ENCODE measurements around the gene WDR72.

Gene WDR72

GRCh38 chr15:53527996-53528395, 231.5 kb downstream of the WDR72 start:
- Histone ChIP-seq H3K9ac (ENCODE audit: low read length) (no peak overlapping the region), H3K4me3 (ENCODE audit: low read depth in 1 of 2, low read length in 2 of 2) (no peak overlapping the region), H3K27ac (ENCODE audit: low read depth, low read length) (no peak overlapping the region), H3K9me3 (ENCODE audit: low read length) (no peaks in the 10 kb centered on the region), H3K36me3 (ENCODE audit: insufficient read depth, low read length) (no peaks in the 10 kb centered on the region), H3K4me1 (ENCODE audit: insufficient read depth, low read length) (no peaks in the 10 kb centered on the region), H3K27me3 (ENCODE audit: control insufficient read depth in 1 of 2, insufficient read depth in 2 of 2, low read length in 2 of 2) (no peaks in the 10 kb centered on the region)

DNA sequence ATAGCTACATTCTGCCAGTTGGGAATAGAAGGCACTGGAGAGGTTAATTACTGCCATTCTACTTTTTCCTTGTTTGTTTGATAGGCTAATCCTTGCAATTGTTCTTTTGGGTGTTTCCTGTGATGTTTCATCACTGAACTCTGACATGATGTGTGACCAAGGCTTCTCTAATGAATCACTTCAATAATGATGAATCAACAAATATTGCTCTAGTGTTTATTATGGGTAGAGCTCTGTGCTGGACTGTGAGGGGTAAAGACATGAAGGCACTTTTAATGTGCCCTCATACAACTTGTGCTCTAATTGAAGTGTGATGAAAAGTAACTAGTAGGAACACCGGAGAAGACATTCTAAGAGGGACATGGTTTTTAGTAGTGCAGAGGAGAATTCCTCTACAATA, 233.6 kb downstream of the WDR72 start:
- H3K27me3 ChIP-seq (ENCODE audit: control insufficient read depth in 1 of 2, insufficient read depth in 2 of 2, low read length in 2 of 2) = no peaks in the 10 kb centered on the region
- no peak overlapping the region for H3K4me3 ChIP-seq (ENCODE audit: low read depth in 1 of 2, low read length in 2 of 2)
- H3K36me3 ChIP-seq (ENCODE audit: insufficient read depth, low read length) = no peaks in the 10 kb centered on the region
- H3K4me1 ChIP-seq (ENCODE audit: insufficient read depth, low read length) = no peaks in the 10 kb centered on the region
- no peak overlapping the region for H3K27ac ChIP-seq (ENCODE audit: low read depth, low read length)
- H3K9me3 ChIP-seq (ENCODE audit: low read length) = no peaks in the 10 kb centered on the region
- H3K9ac ChIP-seq (ENCODE audit: low read length) = no peak overlapping the region

DNA sequence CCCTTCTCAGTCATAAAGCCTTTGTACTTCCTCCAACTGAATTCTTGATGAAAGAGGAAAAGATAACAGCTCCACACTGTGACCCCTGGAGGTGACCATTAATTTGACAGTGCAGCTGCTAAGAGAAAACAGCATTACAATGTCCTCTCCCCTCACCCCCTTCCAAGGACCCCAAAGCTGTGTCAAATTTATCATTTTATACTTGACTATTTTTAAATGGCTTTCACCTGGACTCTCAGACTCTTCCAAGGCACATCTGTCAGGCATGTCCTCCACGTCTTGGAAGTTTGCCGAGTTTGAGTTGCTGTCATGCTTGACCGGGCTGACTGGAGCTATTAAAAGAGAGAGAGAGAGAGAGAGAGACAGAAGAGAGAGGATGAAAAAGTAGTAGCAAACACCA, 236.5 kb downstream of the WDR72 start:
- H3K36me3 ChIP-seq (ENCODE audit: insufficient read depth, low read length) = no peaks in the 10 kb centered on the region
- H3K9me3 ChIP-seq (ENCODE audit: low read length) = no peaks in the 10 kb centered on the region
- no peaks in the 10 kb centered on the region for H3K4me1 ChIP-seq (ENCODE audit: insufficient read depth, low read length)
- no peaks in the 10 kb centered on the region for H3K27me3 ChIP-seq (ENCODE audit: control insufficient read depth in 1 of 2, insufficient read depth in 2 of 2, low read length in 2 of 2)
- no peak overlapping the region for H3K9ac ChIP-seq (ENCODE audit: low read length)
- no peak overlapping the region for H3K4me3 ChIP-seq (ENCODE audit: low read depth in 1 of 2, low read length in 2 of 2)
- no peak overlapping the region for H3K27ac ChIP-seq (ENCODE audit: low read depth, low read length)

- Histone ChIP-seq H3K27ac (ENCODE audit: low read depth, low read length) (no peak overlapping the region), H3K9ac (ENCODE audit: low read length) (no peak overlapping the region), H3K9me3 (ENCODE audit: low read length) (no peaks in the 10 kb centered on the region), H3K4me3 (ENCODE audit: low read depth in 1 of 2, low read length in 2 of 2) (no peak overlapping the region), H3K36me3 (ENCODE audit: insufficient read depth, low read length) (no peaks in the 10 kb centered on the region), H3K27me3 (ENCODE audit: control insufficient read depth in 1 of 2, insufficient read depth in 2 of 2, low read length in 2 of 2) (no peaks in the 10 kb centered on the region), H3K4me1 (ENCODE audit: insufficient read depth, low read length) (no peaks in the 10 kb centered on the region)
Measured at GRCh38 chr15:53520996-53521395, 238.5 kb downstream of the WDR72 start.

DNA sequence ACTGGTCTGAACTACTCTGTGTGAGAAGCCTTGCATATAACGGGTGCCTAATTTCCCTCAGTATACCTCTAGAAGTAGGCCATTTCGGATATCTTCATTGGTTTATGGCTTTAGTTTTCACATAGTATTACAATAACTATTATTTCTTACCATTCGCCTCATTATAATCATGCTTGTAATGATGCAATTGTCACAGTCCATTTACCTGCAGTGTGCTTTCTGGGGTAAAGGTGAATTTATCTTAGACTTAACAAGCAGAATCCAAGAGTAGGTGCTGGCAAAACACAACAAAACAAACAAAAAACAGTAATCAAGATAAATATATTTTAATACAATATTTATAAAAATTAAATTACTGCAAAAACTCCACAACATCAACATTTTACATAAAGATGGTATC, 246.0 kb downstream of the WDR72 start:
- no peaks in the 10 kb centered on the region for H3K4me1 ChIP-seq (ENCODE audit: insufficient read depth, low read length)
- H3K27ac ChIP-seq (ENCODE audit: low read depth, low read length) = no peak overlapping the region
- no peaks in the 10 kb centered on the region for H3K36me3 ChIP-seq (ENCODE audit: insufficient read depth, low read length)
- H3K4me3 ChIP-seq (ENCODE audit: low read depth in 1 of 2, low read length in 2 of 2) = no peak overlapping the region
- no peak overlapping the region for H3K9ac ChIP-seq (ENCODE audit: low read length)
- no peaks in the 10 kb centered on the region for H3K27me3 ChIP-seq (ENCODE audit: control insufficient read depth in 1 of 2, insufficient read depth in 2 of 2, low read length in 2 of 2)
- no peaks in the 10 kb centered on the region for H3K9me3 ChIP-seq (ENCODE audit: low read length)

DNA sequence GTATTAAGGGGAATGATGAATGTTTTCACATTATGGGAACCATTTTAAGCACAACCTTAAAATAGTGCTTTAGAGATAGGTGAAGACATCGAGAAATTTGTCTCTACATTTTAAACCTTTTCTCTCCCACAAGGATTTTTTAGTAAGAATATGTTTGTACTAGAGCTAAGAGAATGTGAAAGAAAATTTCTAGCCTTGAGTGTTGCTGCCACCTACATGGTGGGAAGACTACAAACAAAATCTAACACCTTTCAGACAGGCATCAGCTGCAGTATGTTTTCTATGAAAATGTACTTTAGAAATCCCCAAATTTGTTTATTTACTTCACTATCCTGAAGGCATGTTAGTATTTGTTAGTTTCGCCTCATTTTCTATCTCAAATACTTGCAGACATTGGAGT, 247.4 kb downstream of the WDR72 start:
- no peak overlapping the region for H3K27ac ChIP-seq (ENCODE audit: low read depth, low read length)
- H3K9ac ChIP-seq (ENCODE audit: low read length) = no peak overlapping the region
- no peaks in the 10 kb centered on the region for H3K27me3 ChIP-seq (ENCODE audit: control insufficient read depth in 1 of 2, insufficient read depth in 2 of 2, low read length in 2 of 2)
- H3K36me3 ChIP-seq (ENCODE audit: insufficient read depth, low read length) = no peaks in the 10 kb centered on the region
- H3K4me3 ChIP-seq (ENCODE audit: low read depth in 1 of 2, low read length in 2 of 2) = no peak overlapping the region
- H3K9me3 ChIP-seq (ENCODE audit: low read length) = no peaks in the 10 kb centered on the region
- H3K4me1 ChIP-seq (ENCODE audit: insufficient read depth, low read length) = no peaks in the 10 kb centered on the region

GRCh38 chr15:53511175-53511574, 248.3 kb downstream of the WDR72 start:
- Histone ChIP-seq H3K4me1 (ENCODE audit: insufficient read depth, low read length) (no peaks in the 10 kb centered on the region), H3K4me3 (ENCODE audit: low read depth in 1 of 2, low read length in 2 of 2) (no peak overlapping the region), H3K9ac (ENCODE audit: low read length) (no peak overlapping the region), H3K27ac (ENCODE audit: low read depth, low read length) (no peak overlapping the region), H3K9me3 (ENCODE audit: low read length) (no peaks in the 10 kb centered on the region), H3K27me3 (ENCODE audit: control insufficient read depth in 1 of 2, insufficient read depth in 2 of 2, low read length in 2 of 2) (no peaks in the 10 kb centered on the region), H3K36me3 (ENCODE audit: insufficient read depth, low read length) (no peaks in the 10 kb centered on the region)

- no peaks in the 10 kb centered on the region for H3K4me1 ChIP-seq (ENCODE audit: insufficient read depth, low read length)
- no peak overlapping the region for H3K27ac ChIP-seq (ENCODE audit: low read depth, low read length)
- no peaks in the 10 kb centered on the region for H3K9me3 ChIP-seq (ENCODE audit: low read length)
- no peaks in the 10 kb centered on the region for H3K27me3 ChIP-seq (ENCODE audit: control insufficient read depth in 1 of 2, insufficient read depth in 2 of 2, low read length in 2 of 2)
- H3K4me3 ChIP-seq (ENCODE audit: low read depth in 1 of 2, low read length in 2 of 2) = no peak overlapping the region
- no peak overlapping the region for H3K9ac ChIP-seq (ENCODE audit: low read length)
- no peaks in the 10 kb centered on the region for H3K36me3 ChIP-seq (ENCODE audit: insufficient read depth, low read length)
Measured at GRCh38 chr15:53506370-53506769, 253.1 kb downstream of the WDR72 start.

GRCh38 chr15:53498996-53499395, 260.5 kb downstream of the WDR72 start:
- Histone ChIP-seq H3K4me3 (ENCODE audit: low read depth in 1 of 2, low read length in 2 of 2) (no peak overlapping the region), H3K27me3 (ENCODE audit: control insufficient read depth in 1 of 2, insufficient read depth in 2 of 2, low read length in 2 of 2) (no peaks in the 10 kb centered on the region), H3K27ac (ENCODE audit: low read depth, low read length) (no peak overlapping the region), H3K36me3 (ENCODE audit: insufficient read depth, low read length) (no peaks in the 10 kb centered on the region), H3K9ac (ENCODE audit: low read length) (no peak overlapping the region), H3K4me1 (ENCODE audit: insufficient read depth, low read length) (no peaks in the 10 kb centered on the region), H3K9me3 (ENCODE audit: low read length) (no peaks in the 10 kb centered on the region)

DNA sequence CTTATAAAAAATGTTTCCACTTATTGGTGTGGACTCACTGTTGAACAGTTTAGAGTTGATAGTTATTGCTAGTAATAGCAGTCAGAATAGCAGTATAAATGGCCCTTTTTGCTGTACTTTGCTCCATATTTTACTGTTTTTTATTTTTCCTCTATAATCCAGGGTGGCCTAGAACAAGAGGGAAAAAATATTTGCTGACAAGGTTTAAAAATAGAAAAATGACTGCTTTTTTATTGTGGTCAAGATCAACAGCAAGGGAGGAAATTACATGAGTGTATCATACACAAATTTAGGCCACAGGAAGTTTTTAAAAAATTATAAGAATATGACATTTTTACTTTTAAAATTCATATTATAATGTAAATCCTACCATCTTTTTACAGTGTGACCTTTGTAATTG, 269.1 kb downstream of the WDR72 start:
- no peak overlapping the region for H3K9ac ChIP-seq (ENCODE audit: low read length)
- no peaks in the 10 kb centered on the region for H3K36me3 ChIP-seq (ENCODE audit: insufficient read depth, low read length)
- H3K27ac ChIP-seq (ENCODE audit: low read depth, low read length) = no peak overlapping the region
- no peaks in the 10 kb centered on the region for H3K27me3 ChIP-seq (ENCODE audit: control insufficient read depth in 1 of 2, insufficient read depth in 2 of 2, low read length in 2 of 2)
- no peaks in the 10 kb centered on the region for H3K4me1 ChIP-seq (ENCODE audit: insufficient read depth, low read length)
- H3K9me3 ChIP-seq (ENCODE audit: low read length) = no peaks in the 10 kb centered on the region
- H3K4me3 ChIP-seq (ENCODE audit: low read depth in 1 of 2, low read length in 2 of 2) = no peak overlapping the region

- H3K36me3 ChIP-seq (ENCODE audit: insufficient read depth, low read length) = no peaks in the 10 kb centered on the region
Measured at GRCh38 chr15:53482055-53482454, 277.4 kb downstream of the WDR72 start.

DNA sequence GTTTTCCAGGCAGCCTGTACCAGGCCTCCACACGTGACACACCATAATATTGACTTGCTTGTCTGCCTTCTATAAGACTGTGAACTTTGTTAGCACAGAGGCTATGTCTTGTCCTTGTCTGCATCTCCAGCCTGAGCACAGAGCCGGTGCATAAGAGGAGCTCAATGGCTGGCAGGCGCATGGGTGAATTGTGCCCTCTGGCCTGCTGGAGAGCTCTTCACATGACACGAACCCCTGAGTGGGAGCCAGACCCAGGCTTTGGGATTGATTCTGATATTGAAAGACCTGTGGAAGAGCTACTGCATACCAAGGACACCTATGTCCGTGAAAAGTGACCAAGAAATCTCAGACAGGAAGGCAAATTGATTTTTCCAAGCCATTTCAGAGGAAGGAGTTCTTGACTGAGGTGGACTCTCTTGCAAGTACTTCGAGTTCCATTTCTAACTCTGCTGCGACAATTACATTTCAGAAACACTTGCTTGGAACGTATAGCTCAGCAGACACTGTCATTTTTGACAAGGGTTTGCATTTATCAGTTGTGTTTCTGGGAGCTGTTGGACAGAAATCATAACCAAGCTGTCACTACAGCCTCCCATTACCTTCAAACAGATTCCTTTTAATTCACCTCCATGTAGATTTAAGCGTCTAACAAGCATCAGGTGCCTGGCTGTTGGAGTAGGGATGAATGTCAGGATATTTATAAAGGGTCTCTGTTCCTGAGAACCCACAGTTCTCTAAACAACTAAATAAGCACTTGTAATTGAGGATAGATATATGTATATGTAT, 281.3 kb downstream of the WDR72 start:
- Histone ChIP-seq H3K27me3 (ENCODE audit: control insufficient read depth in 1 of 2, insufficient read depth in 2 of 2, low read length in 2 of 2) (no peaks in the 10 kb centered on the region), H3K9me3 (ENCODE audit: low read length) (no peaks in the 10 kb centered on the region), H3K4me1 (ENCODE audit: insufficient read depth, low read length) (no peaks in the 10 kb centered on the region), H3K27ac (ENCODE audit: low read depth, low read length) (no peak overlapping the region), H3K36me3 (ENCODE audit: insufficient read depth, low read length) (no peaks in the 10 kb centered on the region), H3K9ac (ENCODE audit: low read length) (no peak overlapping the region), H3K4me3 (ENCODE audit: low read depth in 1 of 2, low read length in 2 of 2) (no peak overlapping the region)

More at GRCh38 chr15:53482055-53482454, 277.4 kb downstream of the WDR72 start:
- Histone ChIP-seq H3K27me3 (ENCODE audit: control insufficient read depth in 1 of 2, insufficient read depth in 2 of 2, low read length in 2 of 2) (no peaks in the 10 kb centered on the region), H3K27ac (ENCODE audit: low read depth, low read length) (no peak overlapping the region), H3K9me3 (ENCODE audit: low read length) (no peaks in the 10 kb centered on the region), H3K4me1 (ENCODE audit: insufficient read depth, low read length) (no peaks in the 10 kb centered on the region), H3K4me3 (ENCODE audit: low read depth in 1 of 2, low read length in 2 of 2) (no peak overlapping the region), H3K9ac (ENCODE audit: low read length) (no peak overlapping the region)

All from muscle layer of colon (tissue), 2 donors.